ENCODE data around the gene ANKRD33B. TPM values are rescaled to one million over a fixed set of nuclear protein-coding genes. Genes with fewer than 3 reads are reported as not detected.

Gene ANKRD33B
- total RNA-seq, 4 donors from 2014 or later, result 4.4 to 17.2 (median 5.9) TPM

GRCh38 chr5:10537624-10538023 is 26.2 kb upstream of the ANKRD33B start:
- Histone ChIP-seq H3K4me1 (peaks cover 0 to 22% (median 5%) of the 10 kb centered on the region in 3 donors), H3K4me3 (no peak overlapping the region)

GRCh38 chr5:10538103-10538788 is 25.6 kb upstream of the ANKRD33B start:
- no peaks in the 10 kb centered on the region for H3K36me3 ChIP-seq
- H3K4me3 ChIP-seq, result no peak overlapping the region
- TF ChIP-seq CTCF (IDR thresholded peaks at IDR 0.05), result no peak
- no peak for TF ChIP-seq POLR2AphosphoS5 (IDR thresholded peaks at IDR 0.05)
- TF ChIP-seq EP300 (IDR thresholded peaks at IDR 0.05), result no peak
- no peak for TF ChIP-seq POLR2A (IDR thresholded peaks at IDR 0.05)
- 82 to 88% methylated on average over 4 to 5 of the region's 14 CpGs for WGBS, 2 donors (ENCODE audit: low coverage in 1 of 2)
- H3K27ac ChIP-seq, result no peak overlapping the region
- no peaks in the 10 kb centered on the region for H3K9me3 ChIP-seq
- H3K27me3 ChIP-seq, result peaks cover 70% of the 10 kb centered on the region
- H3K4me1 ChIP-seq, result peaks cover 0 to 20% (median 5%) of the 10 kb centered on the region in 3 donors
- ATAC-seq, result no peak

More at GRCh38 chr5:10537624-10538023, 26.2 kb upstream of the ANKRD33B start:
- Histone ChIP-seq H3K27me3 (peaks cover 70% of the 10 kb centered on the region), H3K27ac (no peak overlapping the region), H3K9me3 (no peaks in the 10 kb centered on the region), H3K36me3 (no peaks in the 10 kb centered on the region)
- TF ChIP-seq EP300 (IDR thresholded peaks at IDR 0.05), result no peak
- no peak for TF ChIP-seq POLR2AphosphoS5 (IDR thresholded peaks at IDR 0.05)
- TF ChIP-seq POLR2A (IDR thresholded peaks at IDR 0.05), result no peak
- TF ChIP-seq CTCF (IDR thresholded peaks at IDR 0.05), result no peak
- WGBS, 2 donors (ENCODE audit: low coverage in 1 of 2), result 60% methylated on average over 1 of the region's 4 CpGs; no CpG with 5 or more reads in 1 of the 2 donors
- no peak for ATAC-seq

DNA sequence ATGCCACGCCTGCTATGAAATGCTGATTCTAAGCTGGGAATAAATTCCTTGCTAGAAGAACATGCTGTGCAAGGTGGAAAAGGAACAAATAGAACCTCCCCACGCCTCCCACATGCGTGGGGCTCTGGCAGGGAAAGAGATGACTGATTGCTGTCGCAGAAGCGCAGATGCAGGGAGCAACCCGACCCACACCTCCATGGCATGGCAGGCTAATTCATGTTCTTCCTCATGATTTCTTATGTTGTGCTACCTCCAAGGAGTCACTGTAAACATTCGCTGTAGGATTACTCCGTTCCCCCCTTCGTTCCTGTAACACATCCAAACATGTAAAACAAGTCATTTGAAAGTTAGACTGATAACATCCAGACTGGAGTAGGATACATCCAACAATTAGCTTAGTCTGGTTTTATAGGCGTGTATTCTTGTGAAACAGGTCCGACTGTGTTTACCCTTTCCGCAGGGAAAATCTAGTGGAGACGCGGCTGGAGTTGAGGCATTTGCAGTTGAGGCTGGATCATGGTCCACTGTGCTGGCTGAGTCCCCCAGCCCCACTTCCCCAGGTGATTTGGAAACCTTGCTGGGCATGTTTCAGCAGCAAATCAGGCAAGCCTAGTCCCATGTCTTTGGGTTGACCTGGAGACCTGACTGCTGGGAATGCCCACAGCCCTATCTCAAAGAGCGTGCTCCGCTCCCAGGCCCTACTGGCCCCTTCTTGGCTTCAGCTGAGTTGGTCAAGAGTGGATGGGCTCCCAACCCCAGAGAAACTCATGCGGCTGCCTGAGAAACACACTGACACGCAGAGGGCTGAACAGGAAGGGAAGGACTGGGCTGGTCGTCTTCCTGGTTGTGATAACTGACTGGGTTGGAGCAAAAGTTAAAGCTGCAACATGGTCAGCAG is 24.8 kb upstream of the ANKRD33B start:
- Histone ChIP-seq H3K27me3 (peaks cover 62% of the 10 kb centered on the region), H3K4me1 (peaks cover 0 to 14% (median 5%) of the 10 kb centered on the region in 3 donors), H3K9me3 (no peaks in the 10 kb centered on the region), H3K4me3 (no peak overlapping the region), H3K36me3 (no peaks in the 10 kb centered on the region), H3K27ac (no peak overlapping the region)
- ATAC-seq, result no peak
- TF ChIP-seq POLR2A (IDR thresholded peaks at IDR 0.05) (no peak), POLR2AphosphoS5 (IDR thresholded peaks at IDR 0.05) (no peak), CTCF (IDR thresholded peaks at IDR 0.05) (no peak), EP300 (IDR thresholded peaks at IDR 0.05) (no peak)
- whole genome bisulfite sequencing, 2 donors (ENCODE audit: low coverage in 1 of 2), result 40 to 65% methylated on average over 7 to 10 of the region's 19 CpGs

DNA sequence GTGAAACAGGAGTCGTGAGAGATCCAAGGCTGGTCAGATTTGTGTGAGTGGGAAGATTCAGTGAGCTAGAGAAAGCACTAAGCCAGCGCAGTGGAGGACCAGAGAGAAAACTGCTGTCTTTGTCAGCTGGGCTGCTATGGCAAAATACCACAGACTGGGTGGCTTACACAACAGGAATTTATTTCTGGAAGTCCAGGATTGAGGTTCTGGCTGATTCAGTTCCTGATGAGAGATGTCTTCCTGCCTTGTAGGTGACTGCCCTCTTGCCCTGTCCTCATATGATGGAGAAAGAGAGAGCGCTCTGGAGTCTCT is 24.2 kb upstream of the ANKRD33B start:
- Histone ChIP-seq H3K4me3 (no peak overlapping the region), H3K4me1 (peaks cover 0 to 14% (median 5%) of the 10 kb centered on the region in 3 donors), H3K9me3 (no peaks in the 10 kb centered on the region), H3K36me3 (no peaks in the 10 kb centered on the region), H3K27me3 (peaks cover 64% of the 10 kb centered on the region), H3K27ac (no peak overlapping the region)
- TF ChIP-seq POLR2AphosphoS5 (IDR thresholded peaks at IDR 0.05) (no peak), EP300 (IDR thresholded peaks at IDR 0.05) (no peak), CTCF (IDR thresholded peaks at IDR 0.05) (no peak), POLR2A (IDR thresholded peaks at IDR 0.05) (no peak)
- WGBS, 2 donors (ENCODE audit: low coverage in 1 of 2), result 69 to 100% methylated on average over 1 to 2 of the region's 3 CpGs
- no peak for ATAC-seq
